HG02885 (cell line): Measurements from ENCODE around the gene RRP36.

Experiments
- ATAC-seq: cut with Tn5 transposase; IDR thresholded peaks from one replicate; pipeline ENCODE4 v1.9.1; 2021; ENCODE audit warnings: mild to moderate bottlenecking; ENCODE audit not compliant: unreplicated experiment, poor library complexity

Gene RRP36

DNA sequence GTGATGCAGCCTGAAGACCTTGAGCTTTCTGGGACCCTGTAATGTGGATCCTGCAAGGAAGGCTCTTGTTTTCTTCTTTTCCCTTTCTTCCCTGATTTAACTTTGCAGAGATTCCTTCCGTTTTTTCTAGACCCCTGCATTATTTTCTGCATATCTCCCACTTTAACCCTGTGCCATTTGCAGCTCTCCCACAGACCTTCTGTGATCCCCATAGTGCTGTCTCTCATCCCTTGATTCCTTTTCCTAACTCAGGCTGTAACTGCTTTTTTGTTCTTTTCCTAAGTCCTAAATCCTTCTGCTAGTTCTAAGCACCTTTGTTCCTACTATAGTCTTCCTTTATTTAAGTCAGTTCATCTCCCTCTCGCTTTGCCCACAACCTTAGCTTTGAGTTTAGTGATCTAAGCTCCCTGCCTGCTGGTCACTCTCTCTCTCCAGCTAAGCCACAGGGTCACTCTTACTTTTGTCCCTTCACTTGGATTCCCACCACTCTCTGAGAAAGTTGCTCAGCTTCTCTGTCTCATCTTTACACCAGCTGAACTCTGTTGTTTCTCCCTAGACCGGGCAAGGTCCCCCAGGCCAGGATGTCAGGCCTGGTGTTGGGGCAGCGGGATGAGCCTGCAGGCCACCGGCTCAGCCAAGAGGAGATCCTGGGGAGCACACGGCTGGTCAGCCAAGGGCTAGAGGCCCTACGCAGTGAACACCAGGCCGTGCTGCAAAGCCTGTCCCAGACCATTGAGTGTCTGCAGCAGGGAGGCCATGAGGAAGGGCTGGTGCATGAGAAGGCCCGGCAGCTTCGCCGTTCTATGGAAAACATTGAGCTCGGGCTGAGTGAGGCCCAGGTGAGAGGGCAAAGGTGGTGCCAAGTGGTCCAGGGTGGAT, 39.6 kb downstream of the RRP36 start:
- ATAC-seq = no peak

GRCh38 chr6:43061861-43062260, 40.4 kb downstream of the RRP36 start:
- no peak for ATAC-seq

- ATAC-seq = no peak
Measured at GRCh38 chr6:43062818-43063217, 41.4 kb downstream of the RRP36 start.

DNA sequence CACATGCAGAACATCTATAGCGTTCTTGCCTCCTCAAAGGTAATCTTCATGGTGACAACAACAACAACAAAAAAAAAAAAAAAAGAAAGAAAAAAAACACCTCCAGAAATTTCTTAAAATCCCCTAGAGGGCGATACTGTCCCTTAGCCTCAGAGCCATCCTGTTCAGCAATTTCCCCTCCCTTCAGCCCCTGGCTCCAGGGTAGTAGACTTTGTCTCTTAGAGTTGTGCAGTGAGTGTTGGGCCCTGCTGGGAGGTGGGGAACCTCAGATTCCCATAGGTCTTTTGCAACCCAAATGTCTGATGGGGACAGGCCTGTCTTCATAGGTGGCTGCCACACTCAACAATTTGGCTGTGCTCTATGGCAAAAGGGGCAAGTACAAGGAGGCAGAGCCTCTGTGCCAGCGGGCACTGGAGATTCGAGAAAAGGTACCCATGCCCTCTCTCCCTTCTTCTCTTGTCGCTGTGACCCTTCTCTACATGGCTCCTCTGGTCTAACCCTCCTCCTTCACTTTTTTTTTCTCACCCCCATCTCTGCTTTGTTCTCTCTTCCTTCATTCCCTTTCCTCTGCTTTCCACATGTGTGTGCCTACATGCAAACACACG, 48.7 kb downstream of the RRP36 start:
- no peak for ATAC-seq

GRCh38 chr6:43074847-43075669, 53.6 kb downstream of the RRP36 start:
- ATAC-seq = no peak

DNA sequence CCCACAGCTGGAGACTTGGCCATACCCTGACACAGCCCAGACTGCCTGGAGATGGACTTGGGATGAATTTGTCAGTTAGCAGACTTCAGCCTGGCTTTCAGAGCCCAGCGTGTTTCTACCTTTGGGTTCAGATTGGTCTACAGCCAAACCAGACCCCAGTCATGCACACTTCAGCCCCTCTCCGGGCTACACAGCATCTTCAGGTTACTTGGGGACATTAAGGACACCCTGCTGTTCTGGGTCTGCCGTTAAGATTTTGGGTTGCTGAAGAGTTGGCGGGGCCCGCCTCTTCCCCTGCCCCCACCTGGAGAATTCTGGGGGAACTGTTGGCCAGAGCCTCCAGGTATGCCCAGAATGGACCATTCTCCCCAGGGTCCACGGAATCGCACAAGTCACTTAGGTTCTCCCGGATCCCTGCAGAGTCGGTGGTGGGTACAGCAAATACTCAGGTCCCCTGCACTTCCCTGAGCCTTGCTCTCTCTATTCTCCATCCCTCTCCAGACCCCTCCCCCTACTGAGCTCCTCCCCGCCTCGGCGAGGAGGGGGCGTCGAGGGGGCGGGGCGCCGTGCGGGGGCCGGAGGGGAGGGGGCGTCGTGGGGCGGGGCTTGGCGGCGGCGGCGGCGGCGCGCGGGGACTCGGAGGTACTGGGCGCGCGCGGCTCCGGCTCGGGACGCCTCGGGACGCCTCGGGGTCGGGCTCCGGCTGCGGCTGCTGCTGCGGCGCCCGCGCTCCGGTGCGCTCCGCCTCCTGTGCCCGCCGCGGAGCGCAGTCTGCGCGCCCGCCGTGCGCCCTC, 54.4 kb downstream of the RRP36 start, which contains the start of gene PTK7:
Gene PTK7, plus strand, starts transcription at position 645 of the 794 bp plus-strand sequence. CDS start 175 bp downstream, outside the sequence.
- ATAC-seq = no peak

DNA sequence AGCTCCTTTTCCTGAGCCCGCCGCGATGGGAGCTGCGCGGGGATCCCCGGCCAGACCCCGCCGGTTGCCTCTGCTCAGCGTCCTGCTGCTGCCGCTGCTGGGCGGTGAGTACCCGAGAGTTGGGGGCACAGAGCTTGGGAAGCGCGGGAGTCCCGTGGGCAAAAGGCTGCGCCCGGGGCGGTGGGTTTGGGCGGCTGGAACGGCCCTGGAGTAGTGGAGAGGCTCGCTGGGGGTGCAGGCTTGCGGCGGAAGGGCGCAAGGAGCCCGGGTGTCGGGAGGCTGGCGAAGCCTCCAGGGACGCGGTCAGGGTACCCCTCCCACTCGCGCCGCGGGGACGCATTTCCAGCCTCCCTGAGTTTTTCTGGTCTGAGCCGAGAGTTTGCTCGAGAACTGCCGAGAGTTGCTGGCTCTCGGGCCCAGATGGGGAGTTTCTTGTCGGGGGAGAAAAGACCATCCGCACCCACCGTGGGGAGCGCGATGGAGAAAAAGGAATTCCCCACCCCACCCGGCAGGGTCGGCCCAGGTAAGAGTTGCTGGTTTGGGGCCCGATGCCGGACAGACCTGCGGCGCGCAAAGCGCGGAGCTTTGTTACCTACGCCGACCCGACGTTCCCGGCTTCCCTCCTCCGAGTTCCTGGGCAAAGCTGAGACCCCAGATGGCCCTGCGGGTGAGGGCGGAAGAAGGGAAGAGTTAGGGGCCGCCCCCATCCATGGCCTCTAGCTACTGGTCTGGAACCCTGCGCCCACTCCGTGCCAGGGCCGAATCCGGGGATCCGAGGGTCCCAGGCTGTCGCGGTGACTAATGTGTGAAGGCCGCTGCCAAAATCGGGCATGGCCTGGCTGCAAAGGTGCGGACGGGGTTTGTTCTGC, 55.3 kb downstream of the RRP36 start:
- ATAC-seq = no peak

DNA sequence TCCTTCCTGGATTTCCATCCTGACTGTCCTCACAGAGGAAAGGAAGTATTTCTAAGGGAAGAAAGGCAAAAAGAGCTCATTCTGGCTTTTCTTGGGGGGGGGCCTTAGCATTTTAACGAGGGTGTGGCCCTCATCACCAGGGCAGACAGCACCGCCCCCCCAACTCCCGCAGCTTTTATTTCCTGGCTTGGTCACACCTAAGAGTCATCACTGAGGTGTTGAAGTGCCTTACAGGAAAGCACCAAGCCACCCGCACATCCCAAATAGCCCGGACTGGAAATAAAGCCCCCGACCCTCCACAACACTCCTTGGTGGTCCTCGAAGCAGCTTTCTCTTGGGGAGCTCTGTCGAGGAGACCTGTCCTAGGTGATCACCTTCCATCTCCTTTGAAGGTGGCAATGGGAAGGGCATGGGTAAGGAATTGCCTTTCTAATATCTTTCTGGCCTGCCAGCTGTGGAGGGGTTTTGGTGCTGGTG, 55.9 kb downstream of the RRP36 start:
- ATAC-seq = no peak

DNA sequence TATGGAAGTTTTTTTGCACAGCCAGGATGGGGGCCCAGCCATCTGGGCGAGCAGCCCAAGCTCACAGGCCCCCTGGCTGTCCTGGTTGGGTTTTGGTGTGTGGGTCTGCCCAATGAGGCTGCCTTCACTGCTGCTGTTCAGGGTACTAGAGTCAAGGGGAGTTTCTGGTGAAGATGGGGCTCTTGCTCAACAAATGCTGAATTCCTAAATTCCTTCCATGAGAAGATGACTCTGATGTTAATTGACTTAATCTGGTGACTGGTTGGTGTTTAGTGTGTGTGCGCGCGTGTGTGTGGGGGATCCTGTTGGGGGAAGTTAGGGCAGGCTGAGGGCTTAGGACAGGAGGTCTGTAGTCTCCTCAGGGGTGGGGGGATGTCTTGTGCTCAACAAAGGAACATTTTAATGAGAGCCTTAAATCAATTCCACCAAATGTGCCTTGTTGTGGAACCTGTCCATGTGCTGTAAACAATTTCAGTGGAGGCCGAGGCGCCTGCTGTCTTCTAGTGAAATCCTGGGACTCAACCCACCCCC, 56.6 kb downstream of the RRP36 start:
- no peak for ATAC-seq

- no peak for ATAC-seq
Measured at GRCh38 chr6:43078691-43079090, 57.3 kb downstream of the RRP36 start.
